Thyroid gland (tissue), 4 donors: ENCODE data around the gene CCDC120.

Experiments
- POLR2A ChIP-seq, 2 donors: fragments of 450-650 bp; IDR thresholded peaks; one replicate each; pipeline ENCODE4 v1.6.1; 2017; ENCODE audit warnings: antibody characterized with exemption in 2 of 2, mild to moderate bottlenecking in 2 of 2, moderate library complexity in 1 of 2
- TF ChIP-seq, protein P1 (sequence below), 6 experiments: fragments of 200-600 bp in 3 of 6; fragments of 450-650 bp in 3 of 6; sonication (generic) in 3 of 6; IDR thresholded peaks; one replicate each; pipeline ENCODE4 v1.5.1; 2016 to 2019; ENCODE audit warnings: antibody characterized with exemption in 6 of 6, mild to moderate bottlenecking in 2 of 6, inconsistent platforms in 1 of 6, moderate library complexity in 1 of 6

GRCh38 chrX:49066278-49066677 is 7.5 kb downstream of the CCDC120 start:
- TF ChIP-seq, protein P1, sequence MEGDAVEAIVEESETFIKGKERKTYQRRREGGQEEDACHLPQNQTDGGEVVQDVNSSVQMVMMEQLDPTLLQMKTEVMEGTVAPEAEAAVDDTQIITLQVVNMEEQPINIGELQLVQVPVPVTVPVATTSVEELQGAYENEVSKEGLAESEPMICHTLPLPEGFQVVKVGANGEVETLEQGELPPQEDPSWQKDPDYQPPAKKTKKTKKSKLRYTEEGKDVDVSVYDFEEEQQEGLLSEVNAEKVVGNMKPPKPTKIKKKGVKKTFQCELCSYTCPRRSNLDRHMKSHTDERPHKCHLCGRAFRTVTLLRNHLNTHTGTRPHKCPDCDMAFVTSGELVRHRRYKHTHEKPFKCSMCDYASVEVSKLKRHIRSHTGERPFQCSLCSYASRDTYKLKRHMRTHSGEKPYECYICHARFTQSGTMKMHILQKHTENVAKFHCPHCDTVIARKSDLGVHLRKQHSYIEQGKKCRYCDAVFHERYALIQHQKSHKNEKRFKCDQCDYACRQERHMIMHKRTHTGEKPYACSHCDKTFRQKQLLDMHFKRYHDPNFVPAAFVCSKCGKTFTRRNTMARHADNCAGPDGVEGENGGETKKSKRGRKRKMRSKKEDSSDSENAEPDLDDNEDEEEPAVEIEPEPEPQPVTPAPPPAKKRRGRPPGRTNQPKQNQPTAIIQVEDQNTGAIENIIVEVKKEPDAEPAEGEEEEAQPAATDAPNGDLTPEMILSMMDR (IDR thresholded peaks at IDR 0.05) = no peak
- no peak for TF ChIP-seq POLR2A (IDR thresholded peaks at IDR 0.05)
